Activated CD4-positive, alpha-beta T cell treated with anti-CD3 and anti-CD28 coated beads for 36 hours (primary cell): ENCODE data around the gene C18orf54. TPM values are rescaled to one million over a fixed set of nuclear protein-coding genes. Genes with fewer than 3 reads are reported as not detected.

ENCODE experiments used
- ATAC-seq: fragments of 200-7000 bp; cut with Tn5 transposase; one replicate; pipeline ENCODE4 v1.10.0; 2021; ENCODE audit warnings: mild to moderate bottlenecking, moderate library complexity
- CTCF ChIA-PET: fragments of 350-600 bp; sonication (Branson Sonifier 250); formaldehyde crosslinking; loops from one replicate; lab custom pipeline; 2021; ENCODE audit warnings: antibody characterized with exemption; lab: Charles Lee
- POLR2A ChIA-PET: fragments of 350-600 bp; sonication (Branson Sonifier 250); formaldehyde crosslinking; loops from one replicate; lab custom pipeline; 2021; ENCODE audit warnings: antibody characterized with exemption, inconsistent platforms; lab: Charles Lee
- DNase-seq: peaks from one replicate; pipeline ENCODE4 v3.0.0-alpha.2; 2020
- H3K27ac Mint-ChIP-seq: one replicate; pipeline ENCODE4 v1.8.0; 2021; ENCODE audit warnings: mixed read lengths
- H3K27me3 Mint-ChIP-seq: one replicate; pipeline ENCODE4 v1.8.0; 2021; ENCODE audit warnings: mixed read lengths
- H3K36me3 Mint-ChIP-seq: one replicate; pipeline ENCODE4 v1.8.0; 2021; ENCODE audit warnings: low read depth, mixed read lengths
- H3K4me1 Mint-ChIP-seq: one replicate; pipeline ENCODE4 v1.8.0; 2021; ENCODE audit warnings: mixed read lengths
- H3K4me3 Mint-ChIP-seq: one replicate; pipeline ENCODE4 v1.8.0; 2021; ENCODE audit warnings: mild to moderate bottlenecking, moderate library complexity, mixed read lengths
- H3K9me3 Mint-ChIP-seq: one replicate; pipeline ENCODE4 v1.8.0; 2021; ENCODE audit warnings: low read depth, mixed read lengths
- intact Hi-C, 2 experiments: fragments of 100-400 bp; cut with DNase I in 1 of 2; cut with micrococcal nuclease in 1 of 2; formaldehyde crosslinking; loops; one replicate each; pipeline versions ENCODE4 v1.14.2 to v1.15.1; 2022 to 2024; cut with DNase I, micrococcal nuclease
- total RNA-seq, 2 experiments: library from RNA; stranded (reverse); gene quantifications; one replicate each; pipeline ENCODE4 v1.2.3, GENCODE V29; 2021

C18orf54 gene
- total RNA-seq, 2 experiments from 2014 or later = 8.5 to 9.9 TPM

GRCh38 chr18:54387631-54388030 lies 29.9 kb downstream of the C18orf54 start:
- peaks cover 1% of the 10 kb centered on the region for H3K9me3 Mint-ChIP-seq
- POLR2A ChIA-PET = no interaction called here
- CTCF ChIA-PET = no interaction called here

GRCh38 chr18:54388203-54389142 lies 30.8 kb downstream of the C18orf54 start:
- Mint-ChIP-seq H3K4me3 (no peak overlapping the region), H3K9me3 (peaks cover 1% of the 10 kb centered on the region), H3K36me3 (no peaks in the 10 kb centered on the region), H3K27me3 (peaks cover 4% of the 10 kb centered on the region), H3K4me1 (peaks cover 6% of the 10 kb centered on the region), H3K27ac (no peak overlapping the region)
- POLR2A ChIA-PET = no interaction called here
- peak; percentile 94 for ATAC-seq
- CTCF ChIA-PET = interaction anchor here (0.7 kb wide), 1 partner anchor 1947 kb away, joined by 5 read pairs; no protein-coding TSS in a partner anchor
- intact Hi-C loops = no loop called here
- DNase-seq = peak; percentile 66

More at GRCh38 chr18:54387631-54388030, 29.9 kb downstream of the C18orf54 start:
- peaks cover 6% of the 10 kb centered on the region for H3K4me1 Mint-ChIP-seq
- DNase-seq (no peak), ATAC-seq (no peak)
- H3K36me3 Mint-ChIP-seq = no peaks in the 10 kb centered on the region
- H3K27me3 Mint-ChIP-seq = peaks cover 4% of the 10 kb centered on the region
- H3K4me3 Mint-ChIP-seq = no peak overlapping the region
- no peak overlapping the region for H3K27ac Mint-ChIP-seq
- intact Hi-C loops = no loop called here

GRCh38 chr18:54389143-54389505 lies 31.4 kb downstream of the C18orf54 start:
- no peak for ATAC-seq
- Mint-ChIP-seq H3K36me3 (no peaks in the 10 kb centered on the region), H3K27me3 (peaks cover 4% of the 10 kb centered on the region), H3K4me3 (no peak overlapping the region), H3K9me3 (peaks cover 1% of the 10 kb centered on the region), H3K27ac (no peak overlapping the region), H3K4me1 (peaks cover 6% of the 10 kb centered on the region)
- DNase-seq = no peak
- intact Hi-C loops = no loop called here
- ChIA-PET CTCF (interaction anchor here (0.7 kb wide), 1 partner anchor 1946 kb away, joined by 5 read pairs; no protein-coding TSS in a partner anchor), POLR2A (no interaction called here)

- H3K9me3 Mint-ChIP-seq = no peaks in the 10 kb centered on the region
- no peaks in the 10 kb centered on the region for H3K36me3 Mint-ChIP-seq
- H3K27ac Mint-ChIP-seq = no peak overlapping the region
- ATAC-seq (no peak), DNase-seq (no peak)
- no peak overlapping the region for H3K4me3 Mint-ChIP-seq
- intact Hi-C loops = loop anchor here (5.0 kb wide), 2 partner anchors 166 to 281 kb away; no protein-coding TSS in a partner anchor
- H3K4me1 Mint-ChIP-seq = peaks cover 6% of the 10 kb centered on the region
- ChIA-PET POLR2A (no interaction called here), CTCF (interaction anchor here (1.3 to 4.0 kb wide), 2 partner anchors 33 to 90 kb away, joined by 3 to 13 read pairs; partner anchors contain the start of genes C18orf54 and STARD6)
- H3K27me3 Mint-ChIP-seq = peaks cover 4% of the 10 kb centered on the region
Measured at GRCh38 chr18:54390838-54391237, 33.1 kb downstream of the C18orf54 start.

GRCh38 chr18:54392543-54393023 lies 34.9 kb downstream of the C18orf54 start:
- no peak overlapping the region for H3K27ac Mint-ChIP-seq
- intact Hi-C loops = loop anchor here (1.0 to 5.0 kb wide), 5 partner anchors 165 to 590 kb away; no protein-coding TSS in a partner anchor
- H3K9me3 Mint-ChIP-seq = no peaks in the 10 kb centered on the region
- peak; percentile 59 for ATAC-seq
- peaks cover 6% of the 10 kb centered on the region for H3K4me1 Mint-ChIP-seq
- peaks cover 6% of the 10 kb centered on the region for H3K27me3 Mint-ChIP-seq
- no peak for DNase-seq
- CTCF ChIA-PET = interaction anchor here (0.8 to 4.0 kb wide), 15 partner anchors 13 to 591 kb away, joined by 3 to 13 read pairs (median 4); partner anchors contain the start of genes C18orf54 and STARD6
- H3K36me3 Mint-ChIP-seq = no peaks in the 10 kb centered on the region
- H3K4me3 Mint-ChIP-seq = no peak overlapping the region
- POLR2A ChIA-PET = interaction anchor here (1.4 kb wide), 1 partner anchor 169 kb away, joined by 5 read pairs; no protein-coding TSS in a partner anchor

- no peak overlapping the region for H3K4me3 Mint-ChIP-seq
- peaks cover 3% of the 10 kb centered on the region for H3K4me1 Mint-ChIP-seq
- no peak overlapping the region for H3K27ac Mint-ChIP-seq
- no peaks in the 10 kb centered on the region for H3K9me3 Mint-ChIP-seq
- POLR2A ChIA-PET = no interaction called here
- intact Hi-C loops = loop anchor here (2.0 to 5.0 kb wide), 3 partner anchors 164 to 589 kb away; no protein-coding TSS in a partner anchor
- H3K27me3 Mint-ChIP-seq = peaks cover 6% of the 10 kb centered on the region
- DNase-seq (no peak), ATAC-seq (no peak)
- H3K36me3 Mint-ChIP-seq = no peaks in the 10 kb centered on the region
- CTCF ChIA-PET = interaction anchor here (4.0 kb wide), 1 partner anchor 36 kb away, joined by 13 read pairs; the partner anchor contains the start of genes C18orf54 and STARD6
Measured at GRCh38 chr18:54393648-54394294, 36.1 kb downstream of the C18orf54 start.

- ChIA-PET POLR2A (no interaction called here), CTCF (no interaction called here)
- H3K4me3 Mint-ChIP-seq = no peak overlapping the region
- no peaks in the 10 kb centered on the region for H3K4me1 Mint-ChIP-seq
- DNase-seq (no peak), ATAC-seq (no peak)
- H3K9me3 Mint-ChIP-seq = no peaks in the 10 kb centered on the region
- peaks cover 1% of the 10 kb centered on the region for H3K27me3 Mint-ChIP-seq
- no peak overlapping the region for H3K27ac Mint-ChIP-seq
- no peaks in the 10 kb centered on the region for H3K36me3 Mint-ChIP-seq
- intact Hi-C loops = no loop called here
Measured at GRCh38 chr18:54396760-54397159, 39.1 kb downstream of the C18orf54 start.

- CTCF ChIA-PET = no interaction called here
- Mint-ChIP-seq H3K4me1 (no peaks in the 10 kb centered on the region), H3K27ac (no peak overlapping the region), H3K9me3 (no peaks in the 10 kb centered on the region), H3K4me3 (no peak overlapping the region), H3K36me3 (no peaks in the 10 kb centered on the region), H3K27me3 (peaks cover 8% of the 10 kb centered on the region)
- DNase-seq (no peak), ATAC-seq (no peak)
- POLR2A ChIA-PET = no interaction called here
- intact Hi-C loops = no loop called here
Measured at GRCh38 chr18:54405290-54405689, 47.6 kb downstream of the C18orf54 start.

GRCh38 chr18:54411781-54412180 lies 54.1 kb downstream of the C18orf54 start:
- H3K36me3 Mint-ChIP-seq = no peaks in the 10 kb centered on the region
- CTCF ChIA-PET = no interaction called here
- intact Hi-C loops = no loop called here

GRCh38 chr18:54415086-54415485 lies 57.4 kb downstream of the C18orf54 start:
- no peak for DNase-seq
- Mint-ChIP-seq H3K9me3 (no peaks in the 10 kb centered on the region), H3K27ac (no peak overlapping the region), H3K4me3 (no peak overlapping the region), H3K27me3 (peaks cover 7% of the 10 kb centered on the region), H3K36me3 (no peaks in the 10 kb centered on the region), H3K4me1 (no peaks in the 10 kb centered on the region)
- POLR2A ChIA-PET = no interaction called here
- CTCF ChIA-PET = interaction anchor here (0.6 kb wide), 1 partner anchor 198 kb away, joined by 3 read pairs; no protein-coding TSS in a partner anchor
- no peak for ATAC-seq
- intact Hi-C loops = no loop called here

More at GRCh38 chr18:54411781-54412180, 54.1 kb downstream of the C18orf54 start:
- Mint-ChIP-seq H3K4me3 (no peak overlapping the region), H3K4me1 (no peaks in the 10 kb centered on the region), H3K27me3 (peaks cover 8% of the 10 kb centered on the region), H3K9me3 (no peaks in the 10 kb centered on the region), H3K27ac (no peak overlapping the region)
- ATAC-seq (no peak), DNase-seq (no peak)
- POLR2A ChIA-PET = no interaction called here

- no peak for DNase-seq
- no peak for ATAC-seq
- Mint-ChIP-seq H3K27me3 (peaks cover 8% of the 10 kb centered on the region), H3K36me3 (no peaks in the 10 kb centered on the region), H3K4me1 (no peaks in the 10 kb centered on the region), H3K27ac (no peak overlapping the region), H3K9me3 (no peaks in the 10 kb centered on the region), H3K4me3 (no peak overlapping the region)
- intact Hi-C loops = no loop called here
- POLR2A ChIA-PET = no interaction called here
- CTCF ChIA-PET = interaction anchor here (0.8 kb wide), 2 partner anchors 254 to 535 kb away, joined by 3 read pairs; no protein-coding TSS in a partner anchor
Measured at GRCh38 chr18:54416436-54416835, 58.7 kb downstream of the C18orf54 start.
